Trophoblast cell (in vitro differentiated cells and primary cell): ENCODE data around the gene PRRC1.

Experiments
- DNase-seq, 2 donors: peaks; one replicate each; pipeline ENCODE4 v3.0.0-alpha.2; 2016
- H2AFZ ChIP-seq: 2 replicates; pipeline ENCODE4 v1.6.1; 2013; ENCODE audit warnings: low read length, moderate library complexity, mild to moderate bottlenecking; ENCODE audit not compliant: insufficient read depth, poor library complexity
- H2AK5ac ChIP-seq: 2 replicates; pipeline ENCODE4 v1.6.1; 2013; ENCODE audit warnings: mild to moderate bottlenecking, low read length
- H2BK120ac ChIP-seq: 2 replicates; pipeline ENCODE4 v1.6.1; 2013; ENCODE audit warnings: low read length, mild to moderate bottlenecking, moderate library complexity; ENCODE audit not compliant: insufficient read depth, poor library complexity
- H2BK12ac ChIP-seq: 2 replicates; pipeline ENCODE4 v1.6.1; 2013; ENCODE audit warnings: mild to moderate bottlenecking, low read length, moderate library complexity
- H2BK5ac ChIP-seq: 2 replicates; pipeline ENCODE4 v1.6.1; 2013; ENCODE audit warnings: low read length, low read depth, moderate library complexity, mild to moderate bottlenecking; ENCODE audit not compliant: poor library complexity
- H3K14ac ChIP-seq: 2 replicates; pipeline ENCODE4 v1.6.1; 2013; ENCODE audit warnings: mild to moderate bottlenecking, low read length
- H3K18ac ChIP-seq: 2 replicates; pipeline ENCODE4 v1.6.1; 2013; ENCODE audit warnings: mild to moderate bottlenecking, low read length
- H3K23ac ChIP-seq: 2 replicates; pipeline ENCODE4 v1.6.1; 2013; ENCODE audit warnings: low read length
- H3K27ac ChIP-seq: 2 replicates; pipeline ENCODE4 v1.5.1; 2013; ENCODE audit warnings: low read depth, mild to moderate bottlenecking, inconsistent platforms, low read length, moderate library complexity
- H3K27me3 ChIP-seq: 2 replicates; pipeline ENCODE4 v1.6.1; 2013; ENCODE audit warnings: inconsistent platforms, mild to moderate bottlenecking, low read length, moderate library complexity; ENCODE audit not compliant: insufficient read depth
- H3K36me3 ChIP-seq, 2 experiments: 1 replicate in 1 of 2; 2 replicates in 1 of 2; pipeline ENCODE4 v1.6.1; 2013; ENCODE audit warnings: low read length in 2 of 2, mild to moderate bottlenecking in 2 of 2, moderate library complexity in 1 of 2; ENCODE audit not compliant: insufficient read depth in 2 of 2, control insufficient read depth in 1 of 2
- H3K4ac ChIP-seq: 2 replicates; pipeline ENCODE4 v1.6.1; 2013; ENCODE audit warnings: low read depth, mild to moderate bottlenecking, low read length, moderate library complexity
- H3K4me1 ChIP-seq, 2 experiments: 1 replicate in 1 of 2; 2 replicates in 1 of 2; pipeline ENCODE4 v1.6.1; 2013; ENCODE audit warnings: low read length in 2 of 2, mild to moderate bottlenecking in 2 of 2, moderate library complexity in 1 of 2; ENCODE audit not compliant: insufficient read depth in 2 of 2, control insufficient read depth in 1 of 2
- H3K4me2 ChIP-seq: 2 replicates; pipeline ENCODE4 v1.6.1; 2013; ENCODE audit warnings: inconsistent platforms, mild to moderate bottlenecking, low read length, moderate library complexity
- H3K4me3 ChIP-seq: 2 replicates; pipeline ENCODE4 v1.5.1; 2013; ENCODE audit warnings: mild to moderate bottlenecking, low read depth, low read length, inconsistent platforms
- H3K79me1 ChIP-seq: one replicate; pipeline ENCODE4 v1.6.1; 2013; ENCODE audit warnings: low read length
- H3K79me2 ChIP-seq: 2 replicates; pipeline ENCODE4 v1.6.1; 2013; ENCODE audit warnings: low read length, mild to moderate bottlenecking; ENCODE audit not compliant: control insufficient read depth, insufficient read depth, poor library complexity
- H3K9ac ChIP-seq: 2 replicates; pipeline ENCODE4 v1.6.1; 2013; ENCODE audit warnings: mild to moderate bottlenecking, low read length
- H3K9me3 ChIP-seq: 2 replicates; pipeline ENCODE4 v1.6.1; 2013; ENCODE audit warnings: low read depth, mild to moderate bottlenecking, control low read depth, inconsistent platforms, low read length; ENCODE audit not compliant: insufficient read depth
- H4K12ac ChIP-seq: 2 replicates; pipeline ENCODE4 v1.6.1; 2013; ENCODE audit warnings: low read depth, mild to moderate bottlenecking, low read length, moderate library complexity
- H4K8ac ChIP-seq: 2 replicates; pipeline ENCODE4 v1.6.1; 2013; ENCODE audit warnings: low read depth, mild to moderate bottlenecking, low read length, moderate library complexity
- H4K91ac ChIP-seq: one replicate; pipeline ENCODE4 v1.6.1; 2013; ENCODE audit warnings: low read depth, mild to moderate bottlenecking, low read length, moderate library complexity
- WGBS: extraction: QIAGEN DNeasy Blood & Tissue Kit; methylation state at CpG from one replicate; pipeline ENCODE4 v1.1.7; 2013; ENCODE audit warnings: missing lambda C conversion rate; ENCODE audit not compliant: insufficient read length, insufficient coverage; ENCODE audit errors: extremely low coverage; 5-methylcytosine and 5-hydroxymethylcytosine counted together

PRRC1 gene

GRCh38 chr5:127581450-127581849 lies 64.0 kb downstream of the PRRC1 start:
- Histone ChIP-seq H3K27ac (no peak overlapping the region), H3K79me2 (no peaks in the 10 kb centered on the region), H3K4me1 (no peaks in the 10 kb centered on the region), H4K8ac (no peak overlapping the region), H2BK5ac (no peak overlapping the region), H3K79me1 (no peaks in the 10 kb centered on the region), H3K27me3 (no peaks in the 10 kb centered on the region), H3K9ac (no peak overlapping the region), H3K36me3 (no peaks in the 10 kb centered on the region), H2AFZ (no peak overlapping the region), H3K4me3 (no peak overlapping the region), H3K14ac (no peak overlapping the region), H4K12ac (no peak overlapping the region), H2BK120ac (no peak overlapping the region), H3K9me3 (no peaks in the 10 kb centered on the region), H3K18ac (no peak overlapping the region), H3K23ac (no peak overlapping the region), H3K4ac (no peak overlapping the region), H2AK5ac (no peak overlapping the region), H3K4me2 (no peak overlapping the region), H4K91ac (no peak overlapping the region), H2BK12ac (no peak overlapping the region)
- no peak for DNase-seq
- WGBS = no CpG with 5 or more reads among the region's 2 CpGs

- H3K36me3 ChIP-seq = no peaks in the 10 kb centered on the region
- H4K12ac ChIP-seq = no peak overlapping the region
- H2AK5ac ChIP-seq = no peak overlapping the region
- no peak overlapping the region for H3K4me3 ChIP-seq
- H2BK5ac ChIP-seq = no peak overlapping the region
- no peak overlapping the region for H3K18ac ChIP-seq
- no peak overlapping the region for H3K14ac ChIP-seq
- no peak overlapping the region for H4K8ac ChIP-seq
- no peak overlapping the region for H4K91ac ChIP-seq
- H2BK12ac ChIP-seq = no peak overlapping the region
- H3K4me2 ChIP-seq = no peak overlapping the region
- H2AFZ ChIP-seq = no peak overlapping the region
- no peaks in the 10 kb centered on the region for H3K27me3 ChIP-seq
- no peak overlapping the region for H2BK120ac ChIP-seq
- no peak for DNase-seq
- WGBS = no CpG with 5 or more reads among the region's 3 CpGs
- H3K9ac ChIP-seq = no peak overlapping the region
- H3K4ac ChIP-seq = no peak overlapping the region
- H3K79me2 ChIP-seq = no peaks in the 10 kb centered on the region
- H3K79me1 ChIP-seq = no peaks in the 10 kb centered on the region
- no peaks in the 10 kb centered on the region for H3K4me1 ChIP-seq
- no peak overlapping the region for H3K27ac ChIP-seq
- no peaks in the 10 kb centered on the region for H3K9me3 ChIP-seq
- no peak overlapping the region for H3K23ac ChIP-seq
Measured at GRCh38 chr5:127582773-127583370, 65.4 kb downstream of the PRRC1 start.

GRCh38 chr5:127583866-127584265 lies 66.4 kb downstream of the PRRC1 start:
- no peak for DNase-seq
- no peak overlapping the region for H3K4me3 ChIP-seq
- no peaks in the 10 kb centered on the region for H3K9me3 ChIP-seq
- H3K27ac ChIP-seq = no peak overlapping the region
- H3K4me2 ChIP-seq = no peak overlapping the region
- H2BK120ac ChIP-seq = no peak overlapping the region
- H3K27me3 ChIP-seq = no peaks in the 10 kb centered on the region
- H4K91ac ChIP-seq = no peak overlapping the region
- H2AFZ ChIP-seq = no peak overlapping the region
- H2BK12ac ChIP-seq = no peak overlapping the region
- H3K36me3 ChIP-seq = no peaks in the 10 kb centered on the region
- H3K4me1 ChIP-seq = no peaks in the 10 kb centered on the region
- no peak overlapping the region for H3K18ac ChIP-seq
- H3K79me1 ChIP-seq = no peaks in the 10 kb centered on the region
- H3K79me2 ChIP-seq = no peaks in the 10 kb centered on the region
- H4K12ac ChIP-seq = no peak overlapping the region
- no peak overlapping the region for H3K14ac ChIP-seq
- no peak overlapping the region for H3K23ac ChIP-seq
- H2BK5ac ChIP-seq = no peak overlapping the region
- H3K9ac ChIP-seq = no peak overlapping the region
- no peak overlapping the region for H3K4ac ChIP-seq
- no peak overlapping the region for H4K8ac ChIP-seq
- no peak overlapping the region for H2AK5ac ChIP-seq
- no CpG with 5 or more reads among the region's 1 CpG for WGBS

- Histone ChIP-seq H2AFZ (no peak overlapping the region), H3K27me3 (no peaks in the 10 kb centered on the region), H3K4ac (no peak overlapping the region), H3K9ac (no peak overlapping the region), H3K4me3 (no peak overlapping the region), H3K79me1 (no peaks in the 10 kb centered on the region), H3K23ac (no peak overlapping the region), H3K4me2 (no peak overlapping the region), H3K9me3 (no peaks in the 10 kb centered on the region), H2BK5ac (no peak overlapping the region), H4K91ac (no peak overlapping the region), H3K36me3 (no peaks in the 10 kb centered on the region), H4K8ac (no peak overlapping the region), H2AK5ac (no peak overlapping the region), H3K27ac (no peak overlapping the region), H3K79me2 (no peaks in the 10 kb centered on the region), H3K14ac (no peak overlapping the region), H2BK12ac (no peak overlapping the region), H2BK120ac (no peak overlapping the region), H3K4me1 (no peaks in the 10 kb centered on the region), H3K18ac (no peak overlapping the region), H4K12ac (no peak overlapping the region)
- no peak for DNase-seq
- no CpG with 5 or more reads among the region's 3 CpGs for WGBS
Measured at GRCh38 chr5:127585661-127586060, 68.2 kb downstream of the PRRC1 start.
